Mucosa of gallbladder (tissue), 1 donor: ENCODE data around the gene ITIH4. TPM values are rescaled to one million over a fixed set of nuclear protein-coding genes. Genes with fewer than 3 reads are reported as not detected.

ENCODE experiments used
- DNase-seq: peaks from one replicate; pipeline ENCODE4 v3.0.0-alpha.2; 2020; ENCODE audit warnings: low spot score
- total RNA-seq: library from RNA; stranded (reverse); gene quantifications from one replicate; pipeline ENCODE4 v1.2.1, GENCODE V29; 2021
- donor health status: DM: no; HTN: no; CAD: no.

The ITIH4 gene
- total RNA-seq, 1 donor from 2014 or later, result 10.2 TPM

DNA sequence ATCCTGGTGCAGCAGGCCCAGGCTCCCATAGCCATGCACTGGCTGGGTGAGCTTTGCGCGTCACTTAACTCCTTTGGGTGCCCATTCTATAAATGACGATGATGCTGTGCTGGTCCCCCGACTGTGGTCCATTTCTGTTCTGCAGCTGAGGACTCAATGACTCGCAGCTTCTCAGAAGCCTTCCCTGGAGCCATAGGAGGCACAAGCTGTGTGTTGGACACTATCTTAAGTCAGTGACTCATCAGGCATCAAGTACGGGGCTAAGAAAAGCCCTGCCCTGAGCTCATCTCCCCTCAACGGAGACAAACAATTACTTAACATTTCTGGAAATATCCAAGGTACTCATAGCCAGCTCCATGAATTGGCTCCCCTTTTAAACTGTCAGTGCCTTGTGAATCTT is 18.1 kb upstream of the ITIH4 start:
- DNase-seq, result no peak

DNA sequence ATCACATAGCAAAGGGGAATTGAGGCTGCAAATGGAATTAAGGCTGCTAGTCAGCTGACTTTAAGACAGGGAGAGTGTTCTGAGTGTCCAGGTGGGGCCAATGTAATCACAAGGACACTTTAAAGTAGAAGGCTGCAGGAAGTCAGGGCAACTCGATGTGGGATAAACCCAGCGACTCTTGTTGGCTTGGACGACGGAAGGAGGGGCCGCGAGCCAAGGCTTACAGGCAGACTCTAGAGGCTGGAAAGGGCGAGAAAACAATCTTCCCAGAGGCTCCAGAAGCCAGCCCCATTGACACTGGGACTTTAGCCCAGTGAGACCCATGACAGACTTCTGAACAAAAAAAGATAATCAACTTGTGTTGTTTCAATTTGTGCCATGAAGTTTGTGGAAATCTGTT is 17.3 kb upstream of the ITIH4 start:
- DNase-seq, result no peak

DNA sequence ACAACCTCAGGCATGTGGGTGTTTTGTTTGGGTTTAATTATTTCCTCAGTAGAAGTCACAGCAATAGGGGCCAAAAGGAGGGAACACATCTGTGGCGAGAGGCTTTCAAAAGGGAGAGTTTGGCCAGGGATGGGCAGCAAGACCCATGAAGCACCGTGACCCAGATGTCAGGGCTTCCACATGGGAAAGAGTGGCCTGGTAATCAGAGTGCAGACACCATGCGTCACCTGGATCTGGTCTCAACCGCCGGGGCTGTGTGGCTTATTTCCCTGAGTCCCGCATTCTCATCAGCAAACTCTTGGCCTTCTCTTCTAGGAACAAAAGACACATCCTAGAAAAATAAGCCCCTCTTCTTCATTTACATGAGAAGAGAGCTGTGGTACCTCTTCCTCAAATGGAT is 16.8 kb upstream of the ITIH4 start:
- no peak for DNase-seq

DNA sequence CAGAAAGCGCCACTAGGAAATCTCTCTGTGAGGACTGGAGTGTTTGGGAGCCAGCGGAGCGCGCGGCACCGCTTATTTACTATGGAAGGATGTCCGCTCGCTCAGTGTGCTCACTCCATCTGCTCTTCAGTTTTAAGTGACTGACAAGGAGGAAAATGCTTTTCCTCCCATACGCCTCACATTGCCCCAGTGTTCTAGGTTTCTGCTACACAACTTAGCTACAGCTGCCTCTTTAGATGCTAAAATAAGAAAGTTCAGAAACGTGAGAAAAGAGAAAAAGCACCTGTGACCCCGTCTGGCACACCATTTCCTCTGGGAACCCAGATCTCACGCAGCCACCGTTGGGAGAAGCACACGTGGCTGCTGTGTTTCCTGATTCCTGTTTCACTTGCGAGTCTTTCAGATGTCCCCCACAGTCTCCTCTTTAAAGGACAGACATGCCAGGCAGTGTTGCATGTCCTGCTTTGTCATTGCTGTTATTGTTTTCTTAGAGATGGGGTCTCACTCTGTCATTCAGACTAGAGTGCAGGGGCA is 16.0 kb upstream of the ITIH4 start:
- no peak for DNase-seq

DNA sequence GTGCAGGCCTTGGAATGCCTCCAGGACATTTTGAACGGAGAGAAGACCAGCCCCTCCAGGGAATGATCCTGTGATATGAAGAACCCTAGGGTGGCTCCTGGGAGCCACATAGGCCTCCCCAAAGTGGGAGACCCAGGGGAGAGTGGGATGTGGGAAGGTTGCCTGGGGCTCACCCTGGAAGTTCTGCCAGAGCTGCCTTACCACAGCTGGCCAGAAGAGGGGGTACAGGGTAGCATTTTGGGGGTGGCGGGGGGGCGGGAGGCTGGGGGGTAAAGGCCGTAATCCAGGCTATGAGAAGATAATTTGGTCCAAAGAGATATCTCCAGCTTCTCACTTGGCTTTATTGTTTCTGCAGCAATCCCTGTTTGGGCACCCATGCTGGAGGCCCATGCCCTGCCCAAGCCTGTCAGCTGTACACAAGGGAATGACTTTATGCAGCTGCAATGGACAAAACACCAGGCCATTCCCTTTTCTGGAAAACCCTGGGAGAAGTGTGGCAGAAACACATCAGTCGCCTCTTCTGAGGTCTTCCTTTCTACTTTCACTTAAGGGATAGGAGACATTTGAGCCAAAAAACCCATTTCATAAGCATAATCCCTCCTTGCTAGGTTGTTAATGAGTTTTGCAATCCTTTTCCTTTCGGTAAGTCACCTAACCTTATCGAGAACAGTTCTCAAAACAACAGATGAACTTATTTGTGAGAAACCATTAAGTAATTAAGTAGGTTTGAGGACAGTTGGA is 15.4 kb upstream of the ITIH4 start:
- no peak for DNase-seq

DNA sequence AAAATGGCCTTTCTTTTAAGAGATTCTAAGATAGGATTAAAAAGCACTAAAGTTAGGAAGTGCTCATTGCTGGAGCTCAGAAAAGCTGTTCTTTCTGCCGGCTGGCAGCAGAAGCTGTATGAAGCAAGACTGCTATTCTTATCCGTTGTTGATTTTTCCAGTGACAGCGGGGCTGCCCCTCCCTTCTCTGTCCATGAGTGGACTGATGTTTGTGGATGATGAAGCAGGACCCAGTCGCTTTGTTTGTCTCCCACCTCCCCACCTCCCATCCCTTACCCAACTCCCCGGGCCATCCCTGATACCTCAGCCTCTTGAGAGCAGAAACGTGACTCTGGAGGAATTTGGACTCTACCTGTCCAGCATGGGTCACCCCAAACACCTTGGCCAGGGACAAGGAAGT is 14.7 kb upstream of the ITIH4 start:
- peak; percentile 31 for DNase-seq

DNA sequence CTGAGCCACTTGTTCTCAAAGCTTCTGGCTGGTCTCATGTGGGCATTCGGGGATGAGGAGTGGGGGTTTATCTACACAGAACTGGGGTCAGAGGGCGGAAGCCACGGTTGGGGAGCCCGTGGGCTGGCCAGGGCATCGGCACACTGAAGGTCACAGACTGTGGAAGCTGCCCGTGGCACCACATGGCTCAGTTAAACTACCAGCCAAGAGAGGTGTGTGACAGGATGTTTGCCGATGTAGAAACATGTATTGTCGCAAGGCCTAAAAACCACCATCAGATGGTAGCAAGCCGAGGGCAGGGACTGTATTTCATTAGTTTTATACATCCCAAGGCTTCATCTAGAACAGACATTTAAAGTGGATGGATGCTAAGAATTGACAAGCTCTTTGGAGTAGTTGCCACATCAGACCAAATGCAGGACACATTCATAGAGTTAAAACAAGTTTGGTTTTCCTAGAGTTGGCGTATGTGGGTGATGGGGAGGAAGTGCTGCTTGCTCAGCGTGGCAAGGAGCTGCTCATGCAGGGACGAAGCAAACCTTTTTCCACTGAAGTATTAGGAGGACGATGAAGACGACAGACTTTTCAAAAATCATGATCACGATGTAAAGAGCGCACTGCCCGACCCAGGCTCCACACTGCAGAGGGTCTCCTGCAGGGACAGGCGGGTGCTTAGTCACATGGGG is 14.0 kb upstream of the ITIH4 start:
- DNase-seq, result no peak

DNA sequence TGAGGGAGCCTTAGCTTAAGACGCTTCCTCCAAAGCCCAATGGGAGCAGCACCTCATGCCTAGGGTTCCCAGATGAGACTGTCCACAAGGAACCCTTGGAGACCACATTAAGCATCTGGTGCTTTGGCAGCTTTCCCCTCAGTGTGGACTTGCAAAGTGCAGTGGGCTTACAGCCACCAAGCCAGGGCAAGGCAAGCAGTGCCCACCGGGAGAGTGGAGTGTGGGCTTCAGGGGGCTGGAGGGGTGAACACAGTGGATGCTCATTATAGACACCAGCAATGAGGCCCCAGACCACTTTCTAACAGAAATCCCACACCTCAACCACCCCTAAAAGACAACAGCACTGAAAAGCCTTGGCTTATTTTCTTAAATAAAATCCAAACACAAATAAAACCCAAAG is 13.4 kb upstream of the ITIH4 start:
- DNase-seq, result no peak

DNA sequence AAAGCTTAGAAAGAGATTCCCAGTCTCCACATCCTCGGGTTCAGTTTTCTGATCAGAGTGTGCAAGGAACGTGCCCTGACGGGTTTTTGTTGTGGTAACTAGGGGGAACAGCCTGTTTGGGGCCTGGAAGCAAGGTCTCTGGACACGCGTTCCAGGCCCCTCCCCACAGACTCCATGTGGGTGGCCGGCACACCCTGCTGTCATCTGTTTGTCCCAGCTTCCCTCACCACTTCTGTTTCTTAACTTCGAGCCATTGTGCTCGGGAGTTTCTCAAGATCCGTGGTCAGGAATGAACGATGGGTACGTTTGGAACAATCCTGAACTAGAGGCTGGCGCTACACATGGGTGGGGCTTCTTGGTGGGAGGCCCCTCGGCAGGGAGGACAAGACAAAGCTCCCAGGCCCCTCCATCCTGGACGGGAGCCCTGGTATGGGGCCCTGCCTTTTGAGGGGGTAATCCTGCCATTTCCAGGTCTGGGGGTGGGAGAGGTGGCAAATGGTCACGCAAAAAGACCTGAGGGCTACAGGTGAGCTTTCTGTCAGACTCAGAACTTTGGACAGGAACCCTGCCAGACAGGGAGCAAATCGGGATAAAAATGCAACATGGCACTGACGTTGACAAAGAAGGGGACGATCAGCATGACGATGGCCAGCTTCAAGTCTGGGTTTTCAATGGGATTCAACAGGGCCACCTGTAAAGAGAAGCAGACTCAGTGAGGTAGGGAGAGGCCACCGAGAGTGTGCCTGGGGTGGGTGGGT is 12.8 kb upstream of the ITIH4 start:
- DNase-seq, result no peak

DNA sequence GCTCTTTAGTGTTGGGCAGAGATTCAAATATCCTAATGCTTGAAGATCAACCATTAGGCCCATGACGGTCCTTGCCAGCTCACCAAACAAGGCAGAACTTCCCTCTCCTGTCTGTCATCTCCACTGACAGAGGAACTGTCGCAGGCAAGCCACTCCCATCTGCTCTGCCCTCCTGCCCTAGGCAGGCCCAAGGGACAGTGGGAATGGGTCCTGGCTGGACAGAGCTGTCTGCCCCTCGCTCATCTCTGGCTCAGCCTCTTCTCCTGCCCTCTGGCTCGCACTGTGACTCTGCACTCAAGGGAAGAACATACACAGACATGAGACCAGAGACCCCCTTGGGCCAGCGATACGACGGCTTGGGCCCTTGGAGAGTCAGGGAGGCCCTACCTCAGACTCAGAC is 12.0 kb upstream of the ITIH4 start:
- DNase-seq, result no peak

DNA sequence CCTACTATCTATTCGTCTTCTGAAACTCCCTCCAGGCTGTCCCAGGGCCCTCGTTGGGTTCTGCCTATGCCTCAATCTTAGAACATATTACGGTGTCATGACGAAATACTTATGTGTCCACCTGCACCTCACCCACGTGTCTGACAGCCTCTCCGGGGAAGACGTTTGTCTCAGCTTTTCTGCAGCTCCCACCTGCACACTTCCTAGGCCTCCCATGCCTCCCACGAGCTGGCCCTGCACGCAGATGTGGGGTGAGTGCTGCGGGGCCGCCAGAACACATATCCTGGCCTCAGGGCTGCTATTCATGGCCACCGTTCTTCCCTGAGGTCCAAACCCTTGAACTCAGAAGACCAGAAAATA is 11.5 kb upstream of the ITIH4 start:
- DNase-seq, result no peak

DNA sequence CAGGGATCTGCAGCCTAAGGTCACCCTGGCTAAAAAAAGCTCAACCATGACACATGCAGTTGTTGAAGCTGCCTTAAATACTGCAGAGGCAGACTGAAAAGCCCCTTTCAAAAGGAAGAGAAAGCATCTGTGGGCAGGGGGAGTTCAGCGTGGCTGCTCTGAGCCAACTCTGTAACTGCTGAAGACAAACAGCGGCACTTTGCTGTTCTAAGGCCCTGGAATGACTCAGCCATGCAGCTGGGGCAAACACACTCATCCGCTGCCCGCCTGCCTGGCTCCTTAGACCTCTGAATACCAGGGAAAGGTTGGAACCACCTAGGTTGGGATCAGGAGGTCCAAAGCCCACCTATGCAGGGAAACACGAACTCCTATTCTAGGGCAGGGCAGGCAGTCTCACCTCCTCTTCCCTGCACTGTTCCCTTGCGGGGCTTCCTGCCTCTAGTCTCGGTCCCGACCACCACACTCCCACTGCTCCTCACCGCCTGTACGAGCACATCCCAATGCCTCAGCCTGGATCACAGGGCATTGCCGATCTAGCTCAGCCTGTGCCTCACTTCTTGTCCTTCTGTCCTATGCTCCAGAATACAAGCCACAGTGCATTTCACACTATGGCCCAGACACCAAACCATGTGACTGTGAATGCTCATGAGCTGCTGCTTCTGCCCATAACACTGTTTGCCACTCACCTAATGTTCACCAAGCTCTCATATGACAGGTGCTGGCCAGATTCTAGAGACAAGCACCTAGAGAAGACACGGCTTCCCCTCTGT is 10.9 kb upstream of the ITIH4 start:
- no peak for DNase-seq

DNA sequence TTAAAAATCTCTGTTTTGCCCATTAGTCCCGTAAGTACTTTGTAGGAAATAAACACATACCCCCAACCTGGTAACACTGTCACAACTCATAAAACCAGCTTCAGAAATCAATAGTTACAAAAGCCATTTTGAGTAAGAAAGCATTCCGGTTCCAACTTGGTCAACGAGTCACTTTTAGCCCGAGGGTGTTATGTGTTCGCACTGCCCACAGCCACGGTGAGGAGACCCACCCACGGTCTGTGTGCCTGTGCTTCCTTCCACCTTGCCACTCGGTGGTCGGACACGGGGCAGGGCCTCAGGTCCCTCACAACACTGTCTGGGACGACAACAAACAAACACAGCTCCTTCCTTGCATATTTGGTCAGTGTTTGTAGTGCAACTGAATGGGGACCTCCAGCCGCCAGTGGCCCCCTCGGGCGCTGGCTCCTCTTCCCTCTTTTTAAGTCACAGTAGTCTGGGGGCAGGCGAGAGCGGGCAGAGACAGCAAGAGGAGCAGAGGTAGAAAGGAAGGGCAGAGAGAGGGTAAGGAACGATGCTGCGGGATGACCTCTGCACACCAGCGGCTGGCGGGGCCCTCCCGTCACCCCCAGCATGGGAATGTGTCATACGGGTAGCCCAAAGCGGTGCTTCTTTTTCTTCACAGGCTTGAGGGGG is 9.5 kb upstream of the ITIH4 start:
- no peak for DNase-seq

DNA sequence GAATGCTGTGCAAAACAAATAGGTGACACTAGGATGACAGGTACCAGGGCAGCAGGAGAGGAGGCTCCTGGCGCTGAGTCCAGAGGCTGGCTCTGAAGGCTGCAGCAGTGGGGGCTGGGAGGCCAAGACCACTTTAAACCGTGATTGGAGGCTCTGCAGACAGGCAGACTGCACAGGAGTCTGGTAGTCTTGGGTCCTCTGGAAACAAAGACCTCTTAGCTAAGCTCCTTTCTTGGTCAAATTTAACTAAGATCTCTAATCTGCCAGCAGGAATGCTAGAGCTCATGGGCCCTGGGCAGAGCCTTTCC is 8.8 kb upstream of the ITIH4 start:
- DNase-seq, result no peak

DNA sequence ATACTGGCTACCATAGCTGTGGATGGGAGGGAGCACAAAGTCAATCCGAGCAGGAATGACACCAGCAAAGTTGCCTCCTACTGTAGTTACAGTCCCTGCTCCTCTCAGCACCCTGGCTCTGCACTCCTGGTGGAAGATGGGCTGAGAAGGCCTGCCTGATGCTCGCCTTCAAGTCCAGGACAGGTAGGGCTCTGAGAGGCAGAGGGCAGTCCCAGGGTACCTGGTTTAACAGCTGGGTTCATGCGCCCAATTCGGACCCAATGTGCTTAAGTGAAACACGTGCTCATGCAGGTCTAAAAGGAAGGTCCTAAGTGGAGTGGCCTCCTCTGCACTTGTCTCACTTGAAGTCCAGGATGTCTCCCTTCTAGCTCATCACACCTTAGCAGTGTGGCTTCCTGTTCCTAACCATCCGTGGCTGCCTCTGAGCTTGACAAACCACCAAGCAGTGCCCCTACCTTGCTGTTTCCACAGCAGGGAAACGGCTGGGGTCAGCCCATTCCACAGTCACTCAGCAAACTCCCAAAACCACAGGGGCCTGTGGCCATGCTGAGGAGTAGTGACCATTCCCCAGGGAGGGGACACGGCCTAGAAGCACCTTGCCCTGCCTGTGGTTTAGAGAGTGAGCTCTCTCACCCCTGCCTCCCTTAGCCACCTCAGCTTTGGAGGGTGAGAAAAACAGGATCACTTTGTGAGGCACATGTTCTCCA is 8.2 kb upstream of the ITIH4 start:
- DNase-seq, result no peak

DNA sequence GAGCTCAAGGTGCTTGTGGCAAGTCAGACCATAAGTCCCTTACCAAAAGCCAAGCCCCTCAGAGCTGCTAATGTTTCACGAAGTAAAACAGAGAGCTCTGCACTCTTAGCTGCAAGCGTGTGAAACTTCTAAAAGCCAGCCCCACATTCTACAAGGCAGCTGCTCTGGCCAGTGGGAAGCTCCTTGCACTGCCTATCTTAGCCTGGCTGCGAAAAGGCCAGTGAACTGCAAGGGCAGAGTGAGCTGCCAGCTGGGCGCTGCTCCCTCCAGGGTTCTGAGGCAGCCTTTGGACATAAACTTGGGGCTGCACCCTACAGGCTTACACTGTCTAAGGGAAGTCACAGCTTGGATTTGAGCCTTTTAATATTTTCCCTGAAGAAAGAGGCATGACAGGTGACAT is 6.5 kb upstream of the ITIH4 start:
- no peak for DNase-seq

DNA sequence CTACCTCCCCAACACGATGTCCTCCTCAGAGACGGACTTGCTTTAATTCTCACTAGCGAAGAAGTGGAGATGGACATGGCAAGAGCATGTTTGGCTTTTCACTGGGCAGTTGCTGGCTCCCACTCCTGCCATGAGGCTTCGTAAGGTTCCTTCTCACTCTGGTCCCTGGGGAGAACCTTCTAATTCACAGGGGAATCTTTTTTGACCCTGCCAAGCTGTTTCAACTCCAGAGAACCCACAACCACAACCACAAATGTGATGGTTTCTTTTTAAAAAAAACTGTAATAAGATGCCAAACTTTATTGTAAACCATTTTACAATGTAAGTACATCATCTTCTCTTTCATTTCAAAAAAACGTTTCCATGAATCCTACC is 6.0 kb upstream of the ITIH4 start:
- no peak for DNase-seq

DNA sequence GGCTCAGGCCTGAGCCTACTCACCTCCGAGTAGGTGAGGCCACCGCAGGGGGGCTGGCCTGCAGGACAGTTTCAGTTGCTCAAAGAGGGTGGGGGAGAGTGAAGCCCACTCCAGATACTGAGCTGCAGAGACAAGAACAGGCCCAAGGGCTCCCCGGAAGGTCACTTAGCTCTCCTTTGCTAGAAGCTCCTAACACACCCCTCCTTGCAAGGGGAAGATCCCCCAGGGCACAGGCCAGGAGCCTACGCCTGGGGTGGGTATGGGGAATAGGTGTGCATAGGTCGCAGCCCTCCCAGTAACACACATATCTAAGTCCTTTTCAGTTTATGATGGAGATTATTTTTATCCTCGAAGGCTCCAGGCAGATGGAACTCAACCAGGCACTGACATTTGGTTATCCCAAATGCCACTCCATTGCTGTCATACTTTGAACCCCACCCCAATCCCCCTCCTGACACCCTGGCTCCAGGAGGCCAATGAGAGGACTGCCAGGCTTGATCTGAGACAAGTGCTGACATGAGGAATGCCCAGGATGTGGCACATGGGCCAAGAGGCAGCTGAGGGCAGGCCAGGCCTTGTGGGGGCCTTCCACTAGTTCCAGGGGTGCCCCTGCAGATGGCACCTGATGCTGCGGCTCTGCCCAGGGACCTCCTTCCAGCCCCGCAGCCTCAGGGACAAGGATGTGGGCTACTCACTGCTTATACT is 5.4 kb upstream of the ITIH4 start:
- DNase-seq, result no peak

DNA sequence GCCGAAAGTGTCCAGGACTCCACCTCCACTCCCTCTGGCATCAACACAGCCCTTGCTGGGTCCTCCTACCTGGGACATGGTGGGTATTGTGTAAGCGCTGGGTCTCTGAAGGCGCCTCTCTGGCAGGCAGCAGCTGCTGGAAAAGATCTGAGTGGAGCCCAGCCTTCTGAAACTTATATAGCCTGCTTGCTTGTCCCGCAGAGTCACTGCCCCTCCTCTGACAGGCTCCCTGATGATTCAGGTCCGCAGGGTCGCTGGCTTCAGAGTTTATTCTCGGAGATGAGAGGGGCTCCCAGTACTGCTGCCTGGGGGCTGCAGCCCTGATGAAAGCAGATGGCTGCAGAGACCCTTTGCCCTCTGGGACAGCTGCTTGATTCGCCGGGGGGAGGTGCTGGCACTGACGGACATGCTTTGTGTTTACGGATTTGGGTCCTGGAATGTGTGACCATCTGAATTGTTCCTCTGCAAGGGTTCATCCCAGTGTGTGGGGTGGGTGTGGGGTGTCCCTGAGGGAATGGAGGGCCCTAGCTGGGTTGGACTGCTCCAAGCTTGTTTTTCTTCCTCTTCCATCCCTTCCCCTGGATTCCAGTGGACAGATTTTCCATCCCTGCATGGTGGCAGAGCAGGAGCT is 4.5 kb upstream of the ITIH4 start, which contains the start of gene MUSTN1:
TSS of gene MUSTN1 (minus strand) at position 149 of the 631 bp plus-strand sequence. CDS start at position 78, 71 bp downstream.
- DNase-seq, result no peak

DNA sequence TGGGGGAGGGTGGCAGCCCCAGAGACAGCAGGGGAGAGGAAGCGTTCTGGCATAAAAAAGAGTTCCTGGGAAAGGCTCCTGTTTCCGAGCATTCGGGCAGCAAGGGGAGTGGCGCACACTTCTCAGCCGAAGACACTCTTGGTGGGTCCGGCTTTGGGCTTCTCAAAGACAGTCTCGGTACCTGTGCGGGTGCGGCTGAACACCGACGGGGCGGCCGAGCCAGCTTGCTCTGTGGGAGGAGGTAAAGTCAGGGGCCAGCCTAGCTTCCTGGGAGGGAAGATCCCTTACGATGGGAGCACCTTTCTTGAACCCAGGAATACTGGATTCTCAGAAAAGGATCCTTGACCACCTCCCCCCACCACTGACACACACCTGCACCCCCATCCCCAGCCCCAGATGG is 2.7 kb upstream of the ITIH4 start:
- DNase-seq, result no peak
